ENCODE results near the gene CCNK.

GRCh38 chr14:99524804-99525698 is 43.8 kb downstream of the CCNK start:
- TF ChIP-seq CTCF (IDR thresholded peaks at IDR 0.05 in 4 of 5, conservative IDR thresholded peaks at IDR 0.05 in 1 of 5) (no peak), POLR2A (IDR thresholded peaks at IDR 0.05) (no peak)
